PC-3 (cell line): ENCODE data around the gene MYH13.

Experiments
- CTCF ChIP-seq: fragments of 300-600 bp; sonication (generic); conservative IDR thresholded peaks from 2 replicates; pipeline ENCODE4 v1.5.1; 2017; ENCODE audit warnings: antibody characterized with exemption, low read depth, mild to moderate bottlenecking, low read length
- EZH2 ChIP-seq: fragments of 300-600 bp; sonication (generic); IDR thresholded peaks from one replicate; pipeline ENCODE4 v1.6.1; 2017; ENCODE audit warnings: antibody characterized with exemption, mild to moderate bottlenecking, low read length; ENCODE audit not compliant: unreplicated experiment
- EZH2phosphoT487 ChIP-seq: fragments of 300-600 bp; sonication (generic); IDR thresholded peaks from 2 replicates; pipeline ENCODE4 v1.6.1; 2018; ENCODE audit warnings: mild to moderate bottlenecking, antibody characterized with exemption, low read length, borderline replicate concordance

GRCh38 chr17:10280068-10280467 is 92.7 kb downstream of the MYH13 start:
- TF ChIP-seq CTCF (no peak), EZH2 (no peak), EZH2phosphoT487 (no peak)
